OCI-LY1 (cell line): ENCODE results near the gene GALNT16.
"Not testable (repeated sequence)": the region's sequence is repeated elsewhere in the genome, so short reads cannot be mapped to it uniquely, and the experiment has no call there.

ENCODE experiments used
- H2AFZ ChIP-seq: fragments of 200-600 bp; sonication (generic), shearing (Covaris generic); 2 replicates; pipeline ENCODE4 v1.6.0; 2014; ENCODE audit warnings: antibody characterized with exemption, mild to moderate bottlenecking, low read length
- H3F3A ChIP-seq: fragments of 200-600 bp; sonication (generic), shearing (Covaris generic); 2 replicates; pipeline ENCODE4 v1.6.0; 2014; ENCODE audit warnings: mild to moderate bottlenecking, antibody characterized with exemption, low read length, moderate library complexity; ENCODE audit not compliant: insufficient read depth
- H3K27ac ChIP-seq: fragments of 200-600 bp; sonication (generic); 2 replicates; pipeline ENCODE4 v1.5.1; 2014; ENCODE audit warnings: low read length, mixed run types, mild to moderate bottlenecking, low read depth; ENCODE audit not compliant: poor library complexity, severe bottlenecking
- H3K27me3 ChIP-seq: fragments of 200-600 bp; sonication (generic); 2 replicates; pipeline ENCODE4 v1.6.0; 2014; ENCODE audit warnings: antibody characterized with exemption, mild to moderate bottlenecking, low read length, moderate library complexity; ENCODE audit not compliant: insufficient read depth
- H3K36me3 ChIP-seq: fragments of 200-600 bp; sonication (generic); 2 replicates; pipeline ENCODE4 v1.6.1; 2014; ENCODE audit warnings: mild to moderate bottlenecking, antibody characterized with exemption, low read length, moderate library complexity, mixed read lengths; ENCODE audit not compliant: insufficient read depth
- H3K4me1 ChIP-seq: fragments of 200-600 bp; sonication (generic); 2 replicates; pipeline ENCODE4 v1.5.1; 2014; ENCODE audit warnings: mild to moderate bottlenecking, low read length, moderate library complexity; ENCODE audit not compliant: insufficient read depth, severe bottlenecking
- H3K4me2 ChIP-seq: fragments of 200-600 bp; sonication (generic), shearing (Covaris generic); 2 replicates; pipeline ENCODE4 v1.6.1; 2014; ENCODE audit warnings: low read length
- H3K4me3 ChIP-seq: fragments of 200-600 bp; sonication (generic); 2 replicates; pipeline ENCODE4 v1.5.1; 2014; ENCODE audit warnings: low read length, low read depth, mild to moderate bottlenecking, mixed read lengths; ENCODE audit not compliant: poor library complexity, severe bottlenecking
- H3K79me2 ChIP-seq: fragments of 200-600 bp; shearing (Covaris generic); 2 replicates; pipeline ENCODE4 v1.6.1; 2016; ENCODE audit warnings: mixed run types, low read length, mixed read lengths; ENCODE audit not compliant: insufficient read depth
- H3K9ac ChIP-seq: fragments of 200-600 bp; sonication (generic), shearing (Covaris generic); 2 replicates; pipeline ENCODE4 v1.6.1; 2014; ENCODE audit warnings: mild to moderate bottlenecking, low read length, mixed read lengths
- H3K9me2 ChIP-seq: fragments of 200-600 bp; sonication (generic), shearing (Covaris generic); 2 replicates; pipeline ENCODE4 v1.6.1; 2014; ENCODE audit warnings: low read depth, mild to moderate bottlenecking, low read length, mixed read lengths
- H3K9me3 ChIP-seq: fragments of 200-600 bp; shearing (Covaris generic); 2 replicates; pipeline ENCODE4 v1.6.1; 2014; ENCODE audit warnings: low read length, mixed read lengths
- H4K20me1 ChIP-seq: fragments of 200-600 bp; sonication (generic), shearing (Covaris generic); 2 replicates; pipeline ENCODE4 v1.6.0; 2016; ENCODE audit warnings: mild to moderate bottlenecking, low read length; ENCODE audit not compliant: insufficient read depth
- EZH2 ChIP-seq: fragments of 200-600 bp; sonication (generic), shearing (Covaris generic); IDR thresholded peaks from 2 replicates; pipeline ENCODE4 v1.8.0; 2017; ENCODE audit warnings: borderline replicate concordance, mixed run types, mild to moderate bottlenecking, antibody characterized with exemption, low read length, moderate library complexity, mixed read lengths
- TF ChIP-seq, protein P1 (sequence below): fragments of 200-600 bp; sonication (generic), shearing (Covaris generic); IDR thresholded peaks from 2 replicates; pipeline ENCODE4 v1.5.1; 2017; ENCODE audit warnings: mild to moderate bottlenecking, antibody characterized with exemption, low read length, moderate library complexity, mixed read lengths

Gene GALNT16

DNA sequence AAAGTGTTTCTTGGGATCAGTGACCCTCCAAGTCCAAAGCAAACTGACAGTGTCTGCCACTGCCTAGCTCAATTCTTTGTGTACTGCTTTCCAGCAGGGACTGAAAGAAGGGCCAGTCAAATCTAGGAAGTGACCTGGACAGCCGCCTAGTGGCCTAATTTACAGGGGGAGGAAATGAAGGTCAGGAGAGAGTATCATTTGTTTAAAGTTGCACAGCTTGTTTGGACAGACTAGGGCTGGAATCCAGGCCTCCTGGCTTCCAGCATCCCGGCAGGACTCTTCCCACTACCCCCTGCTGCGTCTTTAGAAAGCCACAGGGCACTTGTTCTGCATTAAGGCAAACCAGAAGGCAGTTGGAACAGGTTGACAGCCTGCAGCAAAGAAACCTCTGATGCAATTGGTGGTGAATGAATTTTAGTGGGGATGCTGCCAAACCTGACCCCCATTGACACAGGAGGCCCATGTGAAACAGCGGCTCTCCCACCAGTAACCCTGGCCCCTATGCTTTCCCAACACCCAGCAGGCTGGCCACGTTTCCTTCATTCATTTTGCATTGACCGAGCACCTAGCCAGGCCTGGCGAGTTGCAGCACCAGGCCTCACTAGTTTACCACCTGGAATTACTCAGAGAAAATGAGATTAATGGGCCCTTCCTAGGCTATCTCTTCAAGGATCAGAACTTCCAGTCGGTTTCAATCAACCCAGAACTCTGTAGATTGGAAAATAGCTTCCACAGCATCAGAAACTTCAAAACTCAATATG is 28.2 kb downstream of the GALNT16 start:
- Histone ChIP-seq H3K9me2 (no peaks in the 10 kb centered on the region), H3K9ac (no peak overlapping the region), H3K27me3 (no peaks in the 10 kb centered on the region), H3K4me1 (no peaks in the 10 kb centered on the region), H3K9me3 (no peaks in the 10 kb centered on the region), H3K4me2 (no peak overlapping the region), H3K36me3 (no peaks in the 10 kb centered on the region), H2AFZ (no peak overlapping the region), H3F3A (no peaks in the 10 kb centered on the region), H3K27ac (no peak overlapping the region), H4K20me1 (no peaks in the 10 kb centered on the region), H3K4me3 (no peak overlapping the region), H3K79me2 (no peaks in the 10 kb centered on the region)
- TF ChIP-seq, protein P1, sequence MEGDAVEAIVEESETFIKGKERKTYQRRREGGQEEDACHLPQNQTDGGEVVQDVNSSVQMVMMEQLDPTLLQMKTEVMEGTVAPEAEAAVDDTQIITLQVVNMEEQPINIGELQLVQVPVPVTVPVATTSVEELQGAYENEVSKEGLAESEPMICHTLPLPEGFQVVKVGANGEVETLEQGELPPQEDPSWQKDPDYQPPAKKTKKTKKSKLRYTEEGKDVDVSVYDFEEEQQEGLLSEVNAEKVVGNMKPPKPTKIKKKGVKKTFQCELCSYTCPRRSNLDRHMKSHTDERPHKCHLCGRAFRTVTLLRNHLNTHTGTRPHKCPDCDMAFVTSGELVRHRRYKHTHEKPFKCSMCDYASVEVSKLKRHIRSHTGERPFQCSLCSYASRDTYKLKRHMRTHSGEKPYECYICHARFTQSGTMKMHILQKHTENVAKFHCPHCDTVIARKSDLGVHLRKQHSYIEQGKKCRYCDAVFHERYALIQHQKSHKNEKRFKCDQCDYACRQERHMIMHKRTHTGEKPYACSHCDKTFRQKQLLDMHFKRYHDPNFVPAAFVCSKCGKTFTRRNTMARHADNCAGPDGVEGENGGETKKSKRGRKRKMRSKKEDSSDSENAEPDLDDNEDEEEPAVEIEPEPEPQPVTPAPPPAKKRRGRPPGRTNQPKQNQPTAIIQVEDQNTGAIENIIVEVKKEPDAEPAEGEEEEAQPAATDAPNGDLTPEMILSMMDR = no peak
- no peak for TF ChIP-seq EZH2

DNA sequence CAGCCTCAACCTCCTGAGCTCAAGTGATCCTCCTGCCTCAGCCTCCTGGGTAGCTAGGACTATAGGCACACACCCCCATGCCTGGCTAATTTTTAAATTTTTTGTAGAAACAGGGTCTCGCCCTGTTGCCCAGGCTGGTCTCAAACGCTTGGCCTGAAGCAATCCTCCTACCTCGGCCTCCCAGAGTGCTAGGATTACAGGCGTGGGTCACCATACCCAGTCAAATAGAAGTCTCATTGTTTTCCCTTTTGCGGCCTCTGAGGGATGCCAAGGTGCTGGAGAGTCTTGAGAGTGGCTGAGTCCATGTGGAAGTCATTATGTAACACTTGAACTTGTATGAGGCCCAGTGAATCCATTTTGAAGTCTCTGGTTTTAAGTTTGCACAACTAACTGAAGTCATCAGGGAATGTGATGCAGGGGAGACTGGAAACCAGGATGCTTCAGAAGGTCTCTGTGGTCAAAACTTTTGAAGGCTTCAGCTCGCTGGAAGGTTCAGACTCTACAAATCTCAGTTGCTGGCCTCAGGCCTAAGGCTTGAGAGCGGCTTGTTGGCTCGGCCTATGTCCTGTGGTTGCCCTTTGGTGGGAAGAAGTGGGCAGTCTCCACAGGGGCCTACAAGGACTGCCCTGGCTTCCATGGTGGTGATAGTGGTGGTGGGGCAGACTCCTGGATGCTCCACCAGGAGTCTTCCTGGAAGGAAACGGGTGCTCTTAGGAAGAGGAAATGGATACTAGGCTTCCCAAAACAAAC is 29.2 kb downstream of the GALNT16 start:
- Histone ChIP-seq H3K36me3 (no peaks in the 10 kb centered on the region), H3F3A (no peaks in the 10 kb centered on the region), H3K27ac (no peak overlapping the region)

DNA sequence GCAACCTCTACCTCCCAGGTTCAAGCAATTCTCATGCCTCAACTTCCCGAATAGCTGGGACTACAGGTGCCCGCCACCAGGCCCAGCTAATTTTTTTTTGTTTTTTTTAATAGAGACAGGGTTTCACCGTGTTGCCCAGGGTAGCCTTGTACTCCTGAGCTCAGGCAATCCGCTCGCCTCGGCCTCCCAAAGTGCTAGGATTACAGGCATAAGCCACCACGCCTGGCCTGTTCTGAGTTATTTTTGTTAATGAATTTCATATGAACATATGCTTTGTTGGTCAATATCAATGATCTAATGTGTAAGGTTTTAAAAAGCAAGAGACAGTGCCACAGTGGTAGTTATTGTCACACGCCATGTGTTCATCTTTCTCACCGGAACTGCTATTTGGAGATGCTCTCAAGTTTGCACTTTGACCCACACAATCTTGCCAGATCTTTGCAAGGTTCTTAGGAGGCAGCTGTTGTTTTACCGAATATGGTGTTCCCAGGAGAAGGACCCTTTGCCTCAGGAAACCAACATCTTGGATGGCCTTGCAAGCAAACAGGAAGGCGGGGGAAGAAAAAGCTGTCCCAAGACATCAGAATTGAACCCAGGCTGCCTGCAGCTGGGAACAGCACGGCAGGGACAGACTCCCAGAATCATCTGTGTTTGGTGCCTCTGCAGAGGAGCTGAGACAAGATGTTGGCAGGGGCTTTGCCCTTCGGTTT is 30.0 kb downstream of the GALNT16 start:
- Histone ChIP-seq H3K4me3 (no peak overlapping the region), H2AFZ (no peak overlapping the region), H3K9me3 (no peaks in the 10 kb centered on the region), H3K79me2 (no peaks in the 10 kb centered on the region), H3K9me2 (no peaks in the 10 kb centered on the region), H3K36me3 (no peaks in the 10 kb centered on the region), H3K4me2 (no peak overlapping the region), H3K27me3 (no peaks in the 10 kb centered on the region), H3K4me1 (no peaks in the 10 kb centered on the region), H4K20me1 (no peaks in the 10 kb centered on the region), H3K27ac (no peak overlapping the region), H3F3A (no peaks in the 10 kb centered on the region), H3K9ac (no peak overlapping the region)
- no peak for TF ChIP-seq EZH2
- TF ChIP-seq, protein P1 = no peak

More for the DNA sequence above, 29.2 kb downstream of the GALNT16 start:
- Histone ChIP-seq H3K9ac (no peak overlapping the region), H3K79me2 (no peaks in the 10 kb centered on the region), H2AFZ (no peak overlapping the region), H3K4me1 (no peaks in the 10 kb centered on the region), H3K9me2 (no peaks in the 10 kb centered on the region), H3K4me2 (no peak overlapping the region), H3K9me3 (no peaks in the 10 kb centered on the region), H4K20me1 (no peaks in the 10 kb centered on the region), H3K4me3 (no peak overlapping the region), H3K27me3 (no peaks in the 10 kb centered on the region)
- TF ChIP-seq EZH2 = no peak
- TF ChIP-seq, protein P1 = no peak

DNA sequence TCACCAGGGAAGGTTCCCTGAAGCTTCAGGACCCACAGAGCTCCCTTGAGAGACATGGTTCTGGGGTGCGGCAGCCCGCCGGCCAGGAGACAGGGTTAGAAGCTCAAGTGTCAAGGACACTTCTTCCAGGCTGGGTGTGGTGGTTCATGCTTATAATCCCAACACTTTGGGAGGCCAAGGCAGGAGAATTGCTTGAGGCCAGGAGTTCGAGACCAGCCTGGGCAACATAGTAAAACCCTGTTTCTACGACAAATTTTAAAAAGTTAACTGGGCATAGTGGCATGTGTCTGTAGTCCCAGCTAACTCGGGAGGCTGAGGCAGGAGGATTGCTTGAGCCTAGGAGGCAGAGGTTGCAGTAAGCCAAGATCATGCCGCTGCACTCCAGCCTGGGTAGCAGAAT is 30.9 kb downstream of the GALNT16 start:
- not testable (repeated sequence) for H3K79me2 ChIP-seq, H3K36me3 ChIP-seq, H3K9ac ChIP-seq, H2AFZ ChIP-seq, H3K9me3 ChIP-seq, H3K4me3 ChIP-seq, H4K20me1 ChIP-seq, H3K4me1 ChIP-seq, H3K4me2 ChIP-seq, H3K27ac ChIP-seq, H3K9me2 ChIP-seq, H3F3A ChIP-seq, H3K27me3 ChIP-seq
